ENCODE results near the gene INHBC. TPM values are rescaled to one million over a fixed set of nuclear protein-coding genes. Genes with fewer than 3 reads are reported as not detected.

The INHBC gene
- total RNA-seq, 2 experiments from 2014 or later, result 0.36 TPM; not detected in 1

GRCh38 chr12:57472391-57472790 lies 37.8 kb downstream of the INHBC start:
- Histone ChIP-seq H3K79me2 (ENCODE audit: insufficient read depth, low read depth, low read length) (peaks cover 12% of the 10 kb centered on the region; the same call in 1 of the 2 replicates), H3K4me2 (ENCODE audit: low read length) (no peak overlapping the region), H4K20me1 (ENCODE audit: insufficient read depth, low read length) (no peaks in the 10 kb centered on the region), H2AFZ (ENCODE audit: low read length) (no peak overlapping the region), H3K9me3 (ENCODE audit: low read length) (no peaks in the 10 kb centered on the region), H3K4me1 (ENCODE audit: insufficient read depth, low read length, poor library complexity, severe bottlenecking) (peaks cover 17% of the 10 kb centered on the region), H3K36me3 (ENCODE audit: insufficient read depth, low read length) (peaks cover 66% of the 10 kb centered on the region), H3K9me2 (ENCODE audit: insufficient read depth, low read length) (no peaks in the 10 kb centered on the region), H3K27ac (ENCODE audit: low read depth, low read length, poor library complexity, severe bottlenecking) (no peak overlapping the region), H3K4me3 (ENCODE audit: low read depth, low read length, poor library complexity, severe bottlenecking) (no peak overlapping the region)
- intact Hi-C loops (cut with micrococcal nuclease; ENCODE audit: unreplicated experiment), result no loop called here
- ChIA-PET POLR2A (no interaction called here), CTCF (ENCODE audit: unreplicated experiment) (no interaction called here)
- DNase-seq (ENCODE audit: low spot score), result no peak
- no TSS peak for BruUV-seq (replicated peaks)
- no peak for TF ChIP-seq EZH2phosphoT487 (IDR thresholded peaks at IDR 0.05; ENCODE audit: borderline replicate concordance, low read depth, low read length)
- TF ChIP-seq, protein P1, sequence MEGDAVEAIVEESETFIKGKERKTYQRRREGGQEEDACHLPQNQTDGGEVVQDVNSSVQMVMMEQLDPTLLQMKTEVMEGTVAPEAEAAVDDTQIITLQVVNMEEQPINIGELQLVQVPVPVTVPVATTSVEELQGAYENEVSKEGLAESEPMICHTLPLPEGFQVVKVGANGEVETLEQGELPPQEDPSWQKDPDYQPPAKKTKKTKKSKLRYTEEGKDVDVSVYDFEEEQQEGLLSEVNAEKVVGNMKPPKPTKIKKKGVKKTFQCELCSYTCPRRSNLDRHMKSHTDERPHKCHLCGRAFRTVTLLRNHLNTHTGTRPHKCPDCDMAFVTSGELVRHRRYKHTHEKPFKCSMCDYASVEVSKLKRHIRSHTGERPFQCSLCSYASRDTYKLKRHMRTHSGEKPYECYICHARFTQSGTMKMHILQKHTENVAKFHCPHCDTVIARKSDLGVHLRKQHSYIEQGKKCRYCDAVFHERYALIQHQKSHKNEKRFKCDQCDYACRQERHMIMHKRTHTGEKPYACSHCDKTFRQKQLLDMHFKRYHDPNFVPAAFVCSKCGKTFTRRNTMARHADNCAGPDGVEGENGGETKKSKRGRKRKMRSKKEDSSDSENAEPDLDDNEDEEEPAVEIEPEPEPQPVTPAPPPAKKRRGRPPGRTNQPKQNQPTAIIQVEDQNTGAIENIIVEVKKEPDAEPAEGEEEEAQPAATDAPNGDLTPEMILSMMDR (conservative IDR thresholded peaks at IDR 0.05; ENCODE audit: low read length), result no peak

DNA sequence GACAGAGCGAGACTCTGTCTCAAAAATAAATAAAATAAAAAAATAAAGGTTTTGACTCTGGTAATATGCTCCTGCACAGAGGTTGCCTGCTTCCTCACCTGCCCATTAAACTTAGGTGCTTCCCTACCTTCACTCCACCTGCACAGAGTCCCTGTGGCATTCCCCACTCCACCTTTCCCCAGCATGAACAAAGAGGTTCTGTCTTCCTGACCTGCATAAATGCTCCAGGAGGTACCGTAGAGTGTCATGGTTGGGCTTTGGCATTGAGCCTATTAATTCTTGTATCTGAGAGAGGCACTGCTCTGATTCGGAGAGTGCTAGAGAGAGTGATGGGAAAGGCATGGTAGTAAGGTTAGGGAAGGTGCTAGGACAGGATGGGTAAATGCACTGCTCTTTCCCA lies 38.8 kb downstream of the INHBC start:
- Histone ChIP-seq H3K4me3 (ENCODE audit: low read depth, low read length, poor library complexity, severe bottlenecking) (no peak overlapping the region), H3K27ac (ENCODE audit: low read depth, low read length, poor library complexity, severe bottlenecking) (no peak overlapping the region), H2AFZ (ENCODE audit: low read length) (no peak overlapping the region), H3K9me2 (ENCODE audit: insufficient read depth, low read length) (no peaks in the 10 kb centered on the region), H3K9me3 (ENCODE audit: low read length) (no peaks in the 10 kb centered on the region), H3K36me3 (ENCODE audit: insufficient read depth, low read length) (peaks cover 63% of the 10 kb centered on the region), H3K4me1 (ENCODE audit: insufficient read depth, low read length, poor library complexity, severe bottlenecking) (peaks cover 27% of the 10 kb centered on the region), H3K79me2 (ENCODE audit: insufficient read depth, low read depth, low read length) (peaks cover 12% of the 10 kb centered on the region; the same call in 1 of the 2 replicates), H4K20me1 (ENCODE audit: insufficient read depth, low read length) (no peaks in the 10 kb centered on the region), H3K4me2 (ENCODE audit: low read length) (no peak overlapping the region)
- no peak for DNase-seq (ENCODE audit: low spot score)
- TF ChIP-seq, protein P1 (conservative IDR thresholded peaks at IDR 0.05; ENCODE audit: low read length), result no peak
- TF ChIP-seq EZH2phosphoT487 (IDR thresholded peaks at IDR 0.05; ENCODE audit: borderline replicate concordance, low read depth, low read length), result no peak
- no TSS peak for BruUV-seq (replicated peaks)
- CTCF ChIA-PET (ENCODE audit: unreplicated experiment), result no interaction called here
- POLR2A ChIA-PET, result no interaction called here
- intact Hi-C loops (cut with micrococcal nuclease; ENCODE audit: unreplicated experiment), result no loop called here

- TF ChIP-seq EZH2phosphoT487 (IDR thresholded peaks at IDR 0.05; ENCODE audit: borderline replicate concordance, low read depth, low read length), result no peak
- TF ChIP-seq, protein P1 (conservative IDR thresholded peaks at IDR 0.05; ENCODE audit: low read length), result no peak
- Histone ChIP-seq H3K4me1 (ENCODE audit: insufficient read depth, low read length, poor library complexity, severe bottlenecking) (peaks cover 32% of the 10 kb centered on the region), H3K9me3 (ENCODE audit: low read length) (no peaks in the 10 kb centered on the region), H4K20me1 (ENCODE audit: insufficient read depth, low read length) (no peaks in the 10 kb centered on the region), H3K9me2 (ENCODE audit: insufficient read depth, low read length) (no peaks in the 10 kb centered on the region), H3K4me2 (ENCODE audit: low read length) (no peak overlapping the region), H2AFZ (ENCODE audit: low read length) (no peak overlapping the region), H3K4me3 (ENCODE audit: low read depth, low read length, poor library complexity, severe bottlenecking) (no peak overlapping the region), H3K79me2 (ENCODE audit: insufficient read depth, low read depth, low read length) (peaks cover 12% of the 10 kb centered on the region; the same call in 1 of the 2 replicates), H3K27ac (ENCODE audit: low read depth, low read length, poor library complexity, severe bottlenecking) (no peak overlapping the region), H3K36me3 (ENCODE audit: insufficient read depth, low read length) (peaks cover 63% of the 10 kb centered on the region)
- ChIA-PET CTCF (ENCODE audit: unreplicated experiment) (interaction anchor here (1.0 kb wide), 1 partner anchor 12 kb away, joined by 3 read pairs; no protein-coding TSS in a partner anchor), POLR2A (no interaction called here)
- intact Hi-C loops (cut with micrococcal nuclease; ENCODE audit: unreplicated experiment), result no loop called here
- no TSS peak for BruUV-seq (replicated peaks)
- no peak for DNase-seq (ENCODE audit: low spot score)
These were observed 39.3 kb downstream of the INHBC start for GRCh38 chr12:57473886-57474285.

Measured in OCI-LY7 (cell line).